ENCODE measurements around the gene CRYBA2.

CRYBA2 gene

GRCh38 chr2:219003979-219004378 is 10.8 kb upstream of the CRYBA2 start:
- DNase-seq (ENCODE audit: low read depth, low spot score) = no peak
- no peaks in the 10 kb centered on the region for H3K9me3 ChIP-seq (ENCODE audit: low read depth, low read length)
- no peak overlapping the region for H3K27ac ChIP-seq
- no peak overlapping the region for H3K9ac ChIP-seq (ENCODE audit: insufficient read length)
- no peak for TF ChIP-seq EZH2 (IDR thresholded peaks at IDR 0.05)
- TF ChIP-seq POLR2AphosphoS5 (IDR thresholded peaks at IDR 0.05; ENCODE audit: borderline replicate concordance, low read depth, low read length) = no peak
- TF ChIP-seq FOXP2 (optimal IDR thresholded peaks at IDR 0.05; ENCODE audit: control extremely low read depth, extremely low read length, insufficient read depth) = no peak
- H3K36me3 ChIP-seq (ENCODE audit: insufficient read depth, low read length) = no peaks in the 10 kb centered on the region
- no peak overlapping the region for H3K4me3 ChIP-seq

- no peaks in the 10 kb centered on the region for H3K36me3 ChIP-seq (ENCODE audit: insufficient read depth, low read length)
- H3K9ac ChIP-seq (ENCODE audit: insufficient read length) = no peak overlapping the region
- H3K4me3 ChIP-seq = no peak overlapping the region
- no peaks in the 10 kb centered on the region for H3K9me3 ChIP-seq (ENCODE audit: low read depth, low read length)
- no peak overlapping the region for H3K27ac ChIP-seq
- DNase-seq (ENCODE audit: low read depth, low spot score) = no peak
- TF ChIP-seq POLR2AphosphoS5 (IDR thresholded peaks at IDR 0.05; ENCODE audit: borderline replicate concordance, low read depth, low read length) = no peak
- no peak for TF ChIP-seq FOXP2 (optimal IDR thresholded peaks at IDR 0.05; ENCODE audit: control extremely low read depth, extremely low read length, insufficient read depth)
Measured at GRCh38 chr2:219003267-219003634, 10.0 kb upstream of the CRYBA2 start.

GRCh38 chr2:219002395-219003266 is 9.4 kb upstream of the CRYBA2 start:
- no peak for DNase-seq (ENCODE audit: low read depth, low spot score)
- Histone ChIP-seq H3K4me3 (no peak overlapping the region), H3K36me3 (ENCODE audit: insufficient read depth, low read length) (no peaks in the 10 kb centered on the region), H3K9ac (ENCODE audit: insufficient read length) (no peak overlapping the region), H3K27ac (no peak overlapping the region), H3K9me3 (ENCODE audit: low read depth, low read length) (no peaks in the 10 kb centered on the region)
- TF ChIP-seq EZH2 (IDR thresholded peaks at IDR 0.05) (no peak), POLR2AphosphoS5 (IDR thresholded peaks at IDR 0.05; ENCODE audit: borderline replicate concordance, low read depth, low read length) (no peak), FOXP2 (optimal IDR thresholded peaks at IDR 0.05; ENCODE audit: control extremely low read depth, extremely low read length, insufficient read depth) (no peak)

GRCh38 chr2:219001577-219002394 is 8.6 kb upstream of the CRYBA2 start:
- H3K9ac ChIP-seq (ENCODE audit: insufficient read length) = no peak overlapping the region
- no peak overlapping the region for H3K4me3 ChIP-seq
- H3K9me3 ChIP-seq (ENCODE audit: low read depth, low read length) = no peaks in the 10 kb centered on the region
- H3K27ac ChIP-seq = no peak overlapping the region
- DNase-seq (ENCODE audit: low read depth, low spot score) = no peak
- H3K36me3 ChIP-seq (ENCODE audit: insufficient read depth, low read length) = no peaks in the 10 kb centered on the region
- TF ChIP-seq FOXP2 (optimal IDR thresholded peaks at IDR 0.05; ENCODE audit: control extremely low read depth, extremely low read length, insufficient read depth) (no peak), POLR2AphosphoS5 (IDR thresholded peaks at IDR 0.05; ENCODE audit: borderline replicate concordance, low read depth, low read length) (no peak), EZH2 (IDR thresholded peaks at IDR 0.05) (no peak)

GRCh38 chr2:219001100-219001576 is 7.9 kb upstream of the CRYBA2 start:
- no peak for DNase-seq (ENCODE audit: low read depth, low spot score)
- no peak for TF ChIP-seq POLR2AphosphoS5 (IDR thresholded peaks at IDR 0.05; ENCODE audit: borderline replicate concordance, low read depth, low read length)
- no peak overlapping the region for H3K4me3 ChIP-seq
- no peak overlapping the region for H3K9ac ChIP-seq (ENCODE audit: insufficient read length)
- no peaks in the 10 kb centered on the region for H3K36me3 ChIP-seq (ENCODE audit: insufficient read depth, low read length)
- no peak overlapping the region for H3K27ac ChIP-seq
- no peaks in the 10 kb centered on the region for H3K9me3 ChIP-seq (ENCODE audit: low read depth, low read length)

- H3K27ac ChIP-seq = no peak overlapping the region
- H3K9ac ChIP-seq (ENCODE audit: insufficient read length) = no peak overlapping the region
- DNase-seq (ENCODE audit: low read depth, low spot score) = no peak
- no peak overlapping the region for H3K4me3 ChIP-seq
- TF ChIP-seq EZH2 (IDR thresholded peaks at IDR 0.05) (no peak), FOXP2 (optimal IDR thresholded peaks at IDR 0.05; ENCODE audit: control extremely low read depth, extremely low read length, insufficient read depth) (no peak), POLR2AphosphoS5 (IDR thresholded peaks at IDR 0.05; ENCODE audit: borderline replicate concordance, low read depth, low read length) (no peak)
- H3K9me3 ChIP-seq (ENCODE audit: low read depth, low read length) = no peaks in the 10 kb centered on the region
- no peaks in the 10 kb centered on the region for H3K36me3 ChIP-seq (ENCODE audit: insufficient read depth, low read length)
Measured at GRCh38 chr2:219000569-219000960, 7.3 kb upstream of the CRYBA2 start.

GRCh38 chr2:218999881-219000568 is 6.8 kb upstream of the CRYBA2 start:
- Histone ChIP-seq H3K36me3 (ENCODE audit: insufficient read depth, low read length) (no peaks in the 10 kb centered on the region), H3K9me3 (ENCODE audit: low read depth, low read length) (no peaks in the 10 kb centered on the region), H3K4me3 (no peak overlapping the region), H3K27ac (no peak overlapping the region), H3K9ac (ENCODE audit: insufficient read length) (no peak overlapping the region)
- no peak for TF ChIP-seq POLR2AphosphoS5 (IDR thresholded peaks at IDR 0.05; ENCODE audit: borderline replicate concordance, low read depth, low read length)
- no peak for TF ChIP-seq EZH2 (IDR thresholded peaks at IDR 0.05)
- no peak for TF ChIP-seq FOXP2 (optimal IDR thresholded peaks at IDR 0.05; ENCODE audit: control extremely low read depth, extremely low read length, insufficient read depth)
- no peak for DNase-seq (ENCODE audit: low read depth, low spot score)
